SU-DHL-6 (cell line): ENCODE results near the gene STAC.

ENCODE experiments used
- H2AFZ ChIP-seq: fragments of 200-600 bp; sonication (generic); 2 replicates; pipeline ENCODE4 v1.6.1; 2014; ENCODE audit warnings: low read depth, mild to moderate bottlenecking, moderate library complexity, mixed read lengths, antibody characterized with exemption, low read length; ENCODE audit not compliant: severe bottlenecking
- H3F3A ChIP-seq: fragments of 200-600 bp; shearing (Covaris generic); 2 replicates; pipeline ENCODE4 v1.6.0; 2016; ENCODE audit warnings: antibody characterized with exemption, mild to moderate bottlenecking; ENCODE audit not compliant: insufficient read depth
- H3K27ac ChIP-seq: fragments of 200-600 bp; sonication (generic); 2 replicates; pipeline ENCODE4 v1.5.1; 2016; ENCODE audit warnings: low read depth, mild to moderate bottlenecking, low read length, moderate library complexity, mixed read lengths
- H3K27me3 ChIP-seq: fragments of 200-600 bp; sonication (generic), shearing (Covaris generic); 2 replicates; pipeline ENCODE4 v1.6.0; 2014; ENCODE audit warnings: mild to moderate bottlenecking, low read length
- H3K36me3 ChIP-seq: fragments of 200-600 bp; sonication (generic); 2 replicates; pipeline ENCODE4 v1.6.1; 2014; ENCODE audit warnings: mild to moderate bottlenecking, low read length, mixed read lengths
- H3K4me2 ChIP-seq: fragments of 300-600, 200-600 bp; shearing (Covaris generic), sonication (generic); 2 replicates; pipeline ENCODE4 v1.6.0; 2014; ENCODE audit warnings: low read length, low read depth, mild to moderate bottlenecking; ENCODE audit not compliant: poor library complexity, severe bottlenecking
- H3K4me3 ChIP-seq: fragments of 200-600 bp; sonication (generic); 2 replicates; pipeline ENCODE4 v1.5.1; 2014; ENCODE audit warnings: antibody characterized with exemption, low read length, mild to moderate bottlenecking, mixed read lengths; ENCODE audit not compliant: insufficient read depth, poor library complexity, severe bottlenecking
- H3K79me2 ChIP-seq: fragments of 200-600 bp; sonication (generic); 2 replicates; pipeline ENCODE4 v1.6.1; 2014; ENCODE audit warnings: mild to moderate bottlenecking, low read length, moderate library complexity; ENCODE audit not compliant: insufficient read depth
- H3K9ac ChIP-seq: fragments of 200-600 bp; sonication (generic); 2 replicates; pipeline ENCODE4 v1.7.0; 2014; ENCODE audit warnings: mild to moderate bottlenecking, low read length
- H3K9me2 ChIP-seq: fragments of 200-600 bp; sonication (generic); replicated peaks from 2 replicates; pipeline ENCODE4 v1.6.1; 2014; ENCODE audit warnings: low read length; ENCODE audit not compliant: insufficient read depth
- H3K9me3 ChIP-seq: fragments of 200-600 bp; sonication (generic); 2 replicates; pipeline ENCODE4 v1.6.1; 2014; ENCODE audit warnings: low read length, mixed read lengths; ENCODE audit not compliant: insufficient read depth
- H4K20me1 ChIP-seq: fragments of 200-600 bp; sonication (generic); 2 replicates; pipeline ENCODE4 v1.6.1; 2014; ENCODE audit warnings: low read depth, mild to moderate bottlenecking, antibody characterized with exemption, low read length, moderate library complexity, mixed read lengths
- EZH2phosphoT487 ChIP-seq: fragments of 200-600 bp; sonication (generic), shearing (Covaris generic); conservative IDR thresholded peaks from 2 replicates; pipeline ENCODE4 v1.6.1; 2018; ENCODE audit warnings: mild to moderate bottlenecking, antibody characterized with exemption, low read length, moderate library complexity, mixed read lengths
- TF ChIP-seq, protein P1 (sequence below): fragments of 200-600 bp; sonication (generic); IDR thresholded peaks from one replicate; pipeline ENCODE4 v1.5.1; 2017; ENCODE audit warnings: antibody characterized with exemption, mild to moderate bottlenecking, low read length, moderate library complexity; ENCODE audit not compliant: insufficient read depth, poor library complexity, severe bottlenecking

STAC gene

DNA sequence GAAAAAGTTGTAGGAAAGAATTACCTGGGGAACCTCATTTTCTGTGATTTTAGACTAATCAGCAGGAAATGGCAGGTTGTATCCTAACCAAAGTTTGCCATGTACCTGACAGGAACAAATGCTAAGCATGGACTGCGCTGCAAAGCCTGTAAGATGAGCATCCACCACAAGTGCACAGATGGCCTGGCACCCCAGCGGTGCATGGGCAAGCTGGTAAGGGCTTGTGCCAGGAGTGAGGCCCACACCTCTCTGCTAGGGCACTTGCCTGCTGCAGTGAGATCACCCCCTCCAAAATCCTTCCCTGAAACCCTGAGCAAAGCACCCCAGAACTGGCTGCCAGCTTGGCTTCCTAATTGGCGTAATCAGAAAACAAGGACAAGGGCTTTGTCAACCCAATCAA is 102.6 kb downstream of the STAC start:
- Histone ChIP-seq H3K4me2 (no peak overlapping the region), H3K9ac (no peak overlapping the region), H3K27me3 (no peaks in the 10 kb centered on the region), H4K20me1 (no peaks in the 10 kb centered on the region), H3K27ac (no peak overlapping the region), H3F3A (no peaks in the 10 kb centered on the region), H3K36me3 (no peaks in the 10 kb centered on the region), H3K4me3 (no peak overlapping the region), H3K9me3 (peaks cover 9% of the 10 kb centered on the region; the same call in 1 of the 2 replicates), H2AFZ (no peak overlapping the region), H3K9me2 (no peaks in the 10 kb centered on the region), H3K79me2 (no peaks in the 10 kb centered on the region)
- TF ChIP-seq, protein P1, sequence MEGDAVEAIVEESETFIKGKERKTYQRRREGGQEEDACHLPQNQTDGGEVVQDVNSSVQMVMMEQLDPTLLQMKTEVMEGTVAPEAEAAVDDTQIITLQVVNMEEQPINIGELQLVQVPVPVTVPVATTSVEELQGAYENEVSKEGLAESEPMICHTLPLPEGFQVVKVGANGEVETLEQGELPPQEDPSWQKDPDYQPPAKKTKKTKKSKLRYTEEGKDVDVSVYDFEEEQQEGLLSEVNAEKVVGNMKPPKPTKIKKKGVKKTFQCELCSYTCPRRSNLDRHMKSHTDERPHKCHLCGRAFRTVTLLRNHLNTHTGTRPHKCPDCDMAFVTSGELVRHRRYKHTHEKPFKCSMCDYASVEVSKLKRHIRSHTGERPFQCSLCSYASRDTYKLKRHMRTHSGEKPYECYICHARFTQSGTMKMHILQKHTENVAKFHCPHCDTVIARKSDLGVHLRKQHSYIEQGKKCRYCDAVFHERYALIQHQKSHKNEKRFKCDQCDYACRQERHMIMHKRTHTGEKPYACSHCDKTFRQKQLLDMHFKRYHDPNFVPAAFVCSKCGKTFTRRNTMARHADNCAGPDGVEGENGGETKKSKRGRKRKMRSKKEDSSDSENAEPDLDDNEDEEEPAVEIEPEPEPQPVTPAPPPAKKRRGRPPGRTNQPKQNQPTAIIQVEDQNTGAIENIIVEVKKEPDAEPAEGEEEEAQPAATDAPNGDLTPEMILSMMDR: no peak
- TF ChIP-seq EZH2phosphoT487: no peak

DNA sequence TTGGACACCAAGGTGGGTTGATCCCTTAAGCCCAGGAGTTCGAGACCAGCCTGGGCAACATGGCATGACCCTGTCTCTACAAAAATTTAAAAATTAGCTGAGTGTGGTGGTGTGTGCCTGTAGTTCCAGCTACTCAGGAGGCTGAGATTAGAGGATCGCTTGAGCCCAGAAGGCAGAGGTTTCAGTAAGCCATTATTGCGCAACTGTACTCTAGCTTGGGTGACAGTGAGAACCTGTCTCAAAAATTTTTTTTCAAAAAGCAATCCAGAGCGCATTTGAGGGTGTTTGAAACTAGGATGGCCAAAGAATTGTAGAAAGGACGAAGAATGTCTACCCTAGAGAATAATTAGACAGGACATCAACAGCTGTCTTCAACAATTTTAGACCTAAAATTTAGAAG is 103.4 kb downstream of the STAC start:
- Histone ChIP-seq H3K4me3 (no peak overlapping the region), H3K9me2 (no peaks in the 10 kb centered on the region), H3F3A (no peaks in the 10 kb centered on the region), H3K4me2 (no peak overlapping the region), H3K79me2 (no peaks in the 10 kb centered on the region), H3K9me3 (peaks cover 9% of the 10 kb centered on the region; the same call in 1 of the 2 replicates), H3K27me3 (no peaks in the 10 kb centered on the region), H4K20me1 (no peaks in the 10 kb centered on the region), H3K9ac (no peak overlapping the region), H2AFZ (no peak overlapping the region), H3K27ac (no peak overlapping the region), H3K36me3 (no peaks in the 10 kb centered on the region)
- no peak for TF ChIP-seq EZH2phosphoT487
- TF ChIP-seq, protein P1: no peak

DNA sequence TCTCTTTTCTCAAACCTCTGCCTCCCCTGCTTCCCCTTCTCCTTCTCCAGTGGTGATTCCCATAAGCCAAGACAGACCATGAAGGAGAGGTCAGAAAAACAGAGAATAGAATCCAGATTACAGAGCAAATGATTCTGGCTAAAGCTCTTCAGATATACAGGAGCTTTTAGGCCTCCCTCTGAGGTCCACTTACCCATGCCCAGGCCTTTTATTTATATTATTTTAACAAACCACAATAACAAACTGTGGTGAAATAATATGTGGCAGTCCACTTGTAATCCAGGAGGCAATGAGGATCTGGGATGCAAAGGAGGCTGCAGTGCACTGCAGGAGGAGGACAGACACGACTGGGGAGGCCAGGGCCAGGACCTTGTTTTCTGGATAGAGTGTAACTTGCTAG is 104.1 kb downstream of the STAC start:
- Histone ChIP-seq H3K4me2 (no peak overlapping the region), H3K9me3 (peaks cover 3% of the 10 kb centered on the region; the same call in 1 of the 2 replicates), H3K36me3 (no peaks in the 10 kb centered on the region), H3K9ac (no peak overlapping the region), H3K79me2 (no peaks in the 10 kb centered on the region), H3K9me2 (no peaks in the 10 kb centered on the region), H2AFZ (no peak overlapping the region), H3K4me3 (no peak overlapping the region), H3K27me3 (no peaks in the 10 kb centered on the region), H3F3A (no peaks in the 10 kb centered on the region), H3K27ac (no peak overlapping the region), H4K20me1 (no peaks in the 10 kb centered on the region)
- TF ChIP-seq EZH2phosphoT487: no peak
- TF ChIP-seq, protein P1: no peak
